Forelimb muscle (tissue), 1 donor: ENCODE results near the gene THSD1. TPM values are rescaled to one million over a fixed set of nuclear protein-coding genes. Genes with fewer than 3 reads are reported as not detected.
A peak's percentile ranks its signal among the peaks of the same experiment; 100 is the strongest.
"Not testable (repeated sequence)": the region's sequence is repeated elsewhere in the genome, so short reads cannot be mapped to it uniquely, and the experiment has no call there.

Experiments used
- DNase-seq: peaks from one replicate; pipeline ENCODE4 v3.0.0-alpha.2; 2013; ENCODE audit warnings: low read depth
- polyA plus RNA-seq: library from polyadenylated mRNA; unstranded; fragments of 120-200 nt; gene quantifications from one replicate; pipeline ENCODE4 v1.2.1, GENCODE V29; 2013; ENCODE audit not compliant: insufficient read length

Gene THSD1
- polyA plus RNA-seq, 1 donor, result 18.4 TPM

DNA sequence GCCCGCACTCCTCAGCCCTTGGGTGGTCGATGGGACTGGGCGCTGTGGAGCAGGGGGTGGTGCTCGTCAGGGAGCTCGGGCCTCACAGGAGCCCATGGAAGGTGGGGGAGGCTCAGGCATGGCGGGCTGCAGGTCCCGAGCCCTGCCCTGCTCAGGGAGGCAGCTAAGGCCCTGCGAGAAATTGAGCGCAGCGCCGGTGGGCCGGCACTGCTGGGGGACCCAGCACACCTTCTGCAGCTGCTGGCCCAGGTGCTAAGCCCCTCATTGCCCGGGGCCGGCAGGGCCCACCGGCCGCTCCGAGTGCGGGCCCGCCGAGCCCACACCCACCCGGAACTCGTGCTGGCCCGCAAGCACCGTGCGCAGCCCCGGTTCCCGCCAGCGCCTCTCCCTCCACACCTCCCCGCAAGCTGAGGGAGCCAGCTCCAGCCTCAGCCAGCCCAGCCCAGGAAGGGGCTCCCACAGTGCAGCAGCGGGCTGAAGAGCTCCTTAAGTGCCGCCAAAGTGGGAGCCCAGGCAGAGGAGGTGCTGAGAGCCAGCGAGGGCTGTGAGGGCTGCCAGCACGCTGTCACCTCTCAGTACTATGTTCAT, 2.2 kb upstream of the THSD1 start:
- DNase-seq, result not testable (repeated sequence)

- DNase-seq, result not testable (repeated sequence)
Observed at GRCh38 chr13:52407436-52407835, 1.5 kb upstream of the THSD1 start.

DNA sequence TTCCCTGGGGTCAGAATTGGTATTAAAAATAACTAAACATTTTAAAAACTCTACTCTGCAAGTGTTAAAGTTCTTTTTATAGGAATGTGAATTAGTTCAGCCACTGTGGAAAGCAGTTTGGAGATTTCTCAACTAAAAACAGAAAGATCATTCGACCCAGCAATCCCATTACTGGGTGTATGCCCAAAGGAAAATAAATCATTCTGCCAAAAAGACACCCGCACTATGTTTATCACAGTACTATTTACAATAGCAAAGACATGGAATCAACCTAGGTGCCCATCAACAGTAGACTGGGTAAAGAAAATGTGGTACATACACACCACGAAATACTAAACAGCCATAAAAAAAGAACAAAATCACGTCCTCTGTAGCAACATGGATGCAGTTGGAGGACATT, 657 bp upstream of the THSD1 start:
- no peak for DNase-seq

DNA sequence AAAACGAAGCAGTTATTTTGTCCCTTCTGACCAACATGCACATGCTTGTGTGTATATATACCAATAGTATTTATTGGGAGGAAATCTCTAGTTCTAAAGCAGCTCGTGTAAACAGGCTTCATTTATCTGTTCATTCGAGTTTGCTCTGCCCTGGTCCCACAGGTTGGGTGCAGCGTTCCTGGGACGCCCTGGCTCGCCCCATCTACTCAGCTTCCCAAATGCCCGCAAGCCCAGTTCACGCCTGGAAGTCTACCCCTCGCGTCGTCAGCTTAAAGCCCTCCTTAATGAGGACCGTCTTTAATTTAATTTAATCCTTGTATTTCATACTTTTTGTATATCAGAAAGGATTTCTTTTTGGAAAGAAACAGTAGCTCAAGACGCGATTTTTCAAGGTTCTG, 604 bp downstream of the THSD1 start:
- DNase-seq, result no peak

- DNase-seq, result no peak
Observed at GRCh38 chr13:52399708-52400107, 6.3 kb downstream of the THSD1 start.

DNA sequence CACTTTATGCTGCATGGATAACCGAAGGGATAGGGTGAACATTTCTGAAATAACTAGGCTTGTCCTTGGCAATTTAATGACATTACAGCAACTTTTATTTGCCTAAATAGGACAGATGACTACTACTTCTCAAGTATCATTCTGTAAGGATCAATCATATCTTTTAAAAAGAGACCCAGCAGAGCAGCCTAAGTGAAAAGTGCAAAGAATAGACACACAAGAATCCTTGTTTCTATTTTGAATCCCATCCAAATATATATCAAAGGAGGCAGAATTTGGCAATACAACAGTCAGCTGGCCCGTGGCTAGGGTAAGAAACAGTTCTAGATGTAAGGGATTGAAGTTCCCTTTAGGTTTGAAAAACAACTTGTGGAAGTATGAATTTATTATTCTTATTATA, 6.9 kb downstream of the THSD1 start:
- DNase-seq, result no peak

GRCh38 chr13:52395704-52396103, 10.3 kb downstream of the THSD1 start:
- no peak for DNase-seq

DNA sequence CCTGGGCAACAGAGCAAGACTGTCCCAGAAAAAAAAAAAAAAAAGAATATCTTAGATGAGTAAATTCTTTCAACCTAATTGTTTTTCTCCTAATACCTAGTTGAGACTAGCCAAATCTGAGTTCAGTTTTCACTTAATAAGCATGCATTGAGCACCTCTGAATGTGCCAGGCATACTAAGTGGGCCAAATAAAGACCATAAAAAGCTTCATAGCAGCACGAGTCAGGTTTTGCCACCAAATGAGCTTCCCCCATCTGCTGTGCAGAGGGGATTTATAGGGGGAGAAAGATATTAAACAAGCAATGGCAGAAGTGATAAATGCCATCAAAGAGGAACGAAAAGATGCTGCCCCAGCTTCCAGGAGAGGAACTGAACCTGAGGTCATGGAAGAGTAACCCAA, 11.4 kb downstream of the THSD1 start:
- DNase-seq, result no peak

DNA sequence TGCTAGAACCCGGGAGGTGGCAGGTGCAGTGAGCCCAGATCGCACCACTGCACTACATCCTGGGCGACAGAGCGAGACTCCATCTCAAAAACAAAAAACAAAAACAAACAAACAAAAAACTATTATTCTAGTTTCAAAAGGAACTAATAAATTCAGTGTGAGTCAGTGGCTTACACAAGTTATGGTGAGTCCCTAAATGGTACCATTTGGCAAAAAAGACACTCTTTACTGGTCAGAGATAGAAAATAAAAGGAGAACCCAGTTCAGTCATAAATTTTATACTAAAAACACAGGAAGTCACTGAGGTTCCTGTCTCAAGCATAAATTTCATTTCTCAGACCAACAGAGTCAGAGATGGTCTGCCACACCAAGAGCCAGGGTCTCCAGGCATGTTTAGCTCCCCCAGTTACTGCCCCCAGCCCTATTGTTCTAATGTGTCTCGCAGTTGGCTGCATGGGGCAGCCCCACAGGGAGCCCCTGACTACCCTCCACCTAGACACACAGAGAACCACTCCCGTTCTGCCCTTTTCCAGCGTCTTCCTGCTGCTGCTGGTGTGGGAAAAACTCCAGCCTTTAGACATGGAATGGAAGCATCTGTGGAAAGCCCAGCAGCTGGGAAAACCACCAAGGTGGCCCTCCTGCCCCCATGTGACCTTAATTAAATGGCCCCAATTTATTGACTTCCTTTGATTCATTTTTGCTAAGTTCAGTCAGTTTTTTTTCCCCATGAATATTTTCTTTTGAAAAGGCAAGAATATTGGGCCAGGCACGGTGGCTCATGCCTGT, 12.2 kb downstream of the THSD1 start:
- no peak for DNase-seq

DNA sequence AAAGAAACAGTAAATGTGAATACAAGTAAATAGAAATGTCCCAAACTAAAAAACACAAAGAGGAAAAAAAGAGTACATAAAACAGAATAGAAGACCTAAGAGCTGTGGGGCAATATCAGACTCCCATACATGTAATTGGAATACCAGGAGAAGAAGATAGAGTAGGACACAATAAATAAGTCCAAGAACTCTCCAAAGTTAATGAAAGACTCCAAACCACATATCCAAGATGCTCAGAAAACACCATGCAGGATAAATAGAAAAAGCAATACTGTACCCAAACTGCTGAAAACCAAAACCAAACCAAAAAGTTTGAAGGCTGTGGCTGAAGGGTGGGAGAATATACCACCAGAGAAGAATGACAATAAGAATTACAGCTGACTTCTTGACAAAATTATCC, 18.3 kb downstream of the THSD1 start:
- DNase-seq, result no peak

DNA sequence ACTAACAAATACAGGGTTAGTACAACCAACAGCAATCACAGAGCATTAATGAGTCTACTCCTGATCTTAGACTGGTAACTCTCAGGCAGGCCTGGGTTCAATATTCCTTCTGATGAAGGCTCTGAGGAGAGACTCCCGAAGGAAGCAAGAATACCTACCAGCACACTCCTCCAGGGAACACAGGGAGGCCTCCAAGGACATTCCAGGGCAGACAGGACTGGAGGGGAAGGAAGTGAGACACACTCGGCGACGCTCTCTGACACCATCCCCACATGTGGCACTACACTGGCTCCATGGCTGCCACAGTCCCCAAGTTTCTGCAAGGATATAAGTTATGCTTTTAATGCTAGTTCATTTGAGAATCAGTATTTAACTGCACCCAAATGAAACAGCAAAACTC, 20.1 kb downstream of the THSD1 start:
- DNase-seq, result no peak

DNA sequence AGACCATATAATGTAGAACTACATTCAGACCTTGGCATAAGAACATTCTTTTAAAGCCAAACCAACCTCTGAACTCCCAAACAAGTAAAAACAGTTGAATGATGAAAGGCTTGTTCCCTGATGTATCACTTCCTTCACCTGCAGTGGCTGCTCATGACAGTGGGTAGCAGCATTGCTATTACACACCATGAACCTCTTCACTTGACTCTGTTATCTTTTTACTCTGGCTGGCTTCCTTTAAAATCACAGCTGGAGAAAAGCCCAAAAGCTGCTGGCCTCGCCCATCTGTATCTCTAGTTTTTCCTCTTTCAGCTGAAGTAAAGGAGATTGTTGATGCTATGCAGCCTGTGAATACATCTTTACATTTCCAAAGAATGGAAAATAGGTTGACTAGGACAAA, 22.6 kb downstream of the THSD1 start:
- no peak for DNase-seq

GRCh38 chr13:52378312-52378711, 27.7 kb downstream of the THSD1 start:
- DNase-seq, result no peak

DNA sequence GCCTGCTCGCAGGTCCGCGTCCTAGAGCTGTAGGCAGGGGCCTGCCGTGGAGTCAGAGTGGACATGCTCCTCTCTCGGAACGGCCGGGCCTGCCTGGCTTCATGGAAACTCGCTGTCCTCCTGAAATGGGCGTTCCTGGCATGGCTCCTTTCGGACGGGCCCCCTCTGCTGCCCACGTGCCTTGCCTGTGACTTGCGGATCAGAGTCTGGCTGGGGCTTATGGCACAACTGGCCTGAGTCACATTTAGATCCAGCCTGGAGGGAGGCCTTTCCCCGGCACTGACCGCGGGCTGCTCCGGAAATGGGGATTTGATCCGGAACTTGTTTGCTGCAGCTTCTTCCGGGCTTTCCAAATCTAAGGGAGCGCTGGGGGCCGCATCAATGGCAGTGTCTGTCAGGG, 28.1 kb downstream of the THSD1 start:
- DNase-seq, result no peak

DNA sequence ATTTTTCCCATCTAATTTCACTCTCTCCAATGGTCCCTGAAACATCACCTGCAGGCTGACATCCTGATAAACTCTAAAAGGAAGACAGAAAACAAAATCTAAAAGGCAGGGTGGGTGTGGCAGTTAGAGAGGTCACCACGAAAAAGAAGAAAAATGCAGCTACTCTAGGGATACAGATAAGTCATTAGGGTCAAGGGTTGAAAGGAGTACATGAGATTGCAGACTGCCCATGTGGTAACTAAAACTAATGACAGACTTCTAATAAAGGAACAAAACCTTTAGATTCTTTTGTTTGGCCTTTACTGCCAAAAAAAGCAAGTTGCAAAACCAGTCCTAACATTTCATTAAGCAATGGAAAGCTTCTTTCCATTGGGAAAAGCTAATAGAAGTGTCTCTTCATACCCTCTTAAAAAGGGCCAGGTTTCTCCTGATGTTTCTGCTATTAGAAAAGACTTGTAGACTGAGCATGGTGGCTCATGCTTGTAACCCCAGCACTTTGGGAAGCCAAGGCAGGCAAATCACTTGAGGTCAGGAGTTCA, 31.0 kb downstream of the THSD1 start:
- DNase-seq, result no peak

DNA sequence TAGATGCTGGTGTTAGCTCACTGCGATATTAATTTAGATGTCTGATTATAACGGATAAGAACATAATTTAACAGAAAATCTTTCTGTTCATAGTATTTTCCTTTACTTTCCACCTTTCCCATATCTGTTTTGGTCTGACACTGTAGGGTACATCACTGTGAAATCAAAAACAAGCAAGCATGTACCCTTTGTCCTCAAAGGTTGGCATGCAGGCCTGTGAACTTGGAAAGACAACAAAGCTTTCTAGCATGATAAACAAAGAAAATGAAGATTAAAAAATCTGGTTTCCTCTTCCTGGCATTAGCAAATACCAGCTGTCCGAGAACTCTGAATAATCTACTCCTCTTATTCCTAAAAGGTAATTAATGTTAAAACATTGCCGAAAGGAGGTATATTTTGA, 31.6 kb downstream of the THSD1 start:
- DNase-seq, result no peak

GRCh38 chr13:52373277-52373676, 32.7 kb downstream of the THSD1 start:
- not testable (repeated sequence) for DNase-seq

- DNase-seq, result no peak
Observed at GRCh38 chr13:52371736-52372247, 34.2 kb downstream of the THSD1 start.

- DNase-seq, result peak; percentile 77
Observed at GRCh38 chr13:52366291-52366690, 39.7 kb downstream of the THSD1 start.

GRCh38 chr13:52362169-52362887, 43.6 kb downstream of the THSD1 start:
- not testable (repeated sequence) for DNase-seq

DNA sequence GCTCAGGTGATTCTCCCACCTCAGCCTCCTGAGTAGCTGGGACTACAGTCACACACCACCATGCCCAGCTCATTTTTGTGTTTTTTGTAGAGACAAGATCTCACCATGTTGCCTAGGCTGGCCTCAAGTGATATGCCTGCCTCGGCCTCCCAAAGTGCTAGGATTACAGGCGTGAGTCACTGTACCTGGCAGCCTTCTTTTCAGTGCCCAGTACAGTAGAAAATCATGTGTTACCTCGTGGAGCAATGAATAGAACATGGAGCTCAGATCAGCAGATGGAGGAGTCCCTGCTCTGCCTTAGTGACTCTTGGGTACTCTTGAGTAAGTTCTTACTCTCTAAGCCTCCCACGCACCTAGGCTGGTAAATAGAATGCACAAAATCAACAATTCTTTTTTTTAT, 44.7 kb downstream of the THSD1 start:
- DNase-seq, result no peak

DNA sequence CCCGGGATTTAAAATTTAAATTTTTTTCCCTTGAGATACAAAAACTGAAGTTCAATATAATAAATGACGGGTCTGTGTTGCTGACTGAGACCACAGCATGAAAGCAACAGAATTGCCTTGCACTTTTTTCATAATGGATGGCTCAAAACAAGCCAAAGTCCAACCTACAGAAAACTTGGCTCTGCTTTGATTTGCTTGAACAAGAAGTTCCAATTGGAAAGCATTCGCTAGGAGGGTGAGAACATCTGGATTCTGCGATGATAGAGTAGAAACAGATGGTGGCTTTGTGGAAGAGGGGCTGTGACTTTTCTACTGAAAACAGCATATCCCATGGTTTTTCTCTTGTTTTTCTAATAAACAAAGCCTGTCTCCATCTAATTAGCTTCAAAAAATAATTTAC, 46.4 kb downstream of the THSD1 start:
- peak; percentile 92 for DNase-seq
